ENCODE data around the gene USP10. TPM values are rescaled to one million over a fixed set of nuclear protein-coding genes. Genes with fewer than 3 reads are reported as not detected.

USP10 gene
- total and polyA plus RNA-seq, 2 donors (not counting 3 experiments of a cell fraction or from before 2014, with no cell fraction given): 84.0 to 115 TPM

- Histone ChIP-seq H3K9ac (replicated peaks; ENCODE audit: extremely low read depth, insufficient read depth, low read length) (no peak overlapping the region), H3K4me2 (ENCODE audit: insufficient read depth, low read length) (no peak overlapping the region), H3K27me3 (ENCODE audit: control insufficient read depth in 2 of 2, insufficient read depth in 2 of 2, low read length in 2 of 2) (no peaks in the 10 kb centered on the region), H3K27ac (ENCODE audit: insufficient read depth, low read depth, low read length) (no peak overlapping the region), H3K4me1 (ENCODE audit: control insufficient read depth, extremely low read depth, insufficient read depth, low read length) (peaks cover 12% of the 10 kb centered on the region), H3K79me2 (ENCODE audit: control insufficient read depth, insufficient read depth, low read length) (peaks cover 90% of the 10 kb centered on the region), H4K20me1 (replicated peaks; ENCODE audit: control insufficient read depth, extremely low read depth, insufficient read depth, low read length) (peaks cover 7% of the 10 kb centered on the region), H3K4me3 (replicated peaks in 1 of 3; ENCODE audit: insufficient read depth in 1 of 3, low read depth in 1 of 3, low read length in 3 of 3) (no peak overlapping the region), H3K9me3 (replicated peaks; ENCODE audit: control insufficient read depth, insufficient read depth, low read length) (no peaks in the 10 kb centered on the region), H3K36me3 (ENCODE audit: control insufficient read depth in 2 of 2, extremely low read depth in 1 of 2, insufficient read depth in 2 of 2, low read length in 2 of 2) (no peaks in the 10 kb centered on the region), H3K9me1 (replicated peaks; ENCODE audit: control insufficient read depth, extremely low read depth, insufficient read depth, low read length) (no peaks in the 10 kb centered on the region), H2AFZ (ENCODE audit: low read depth, low read length) (no peak overlapping the region)
- POLR2A ChIA-PET: no interaction called here
- dilution Hi-C loops (cut with MboI; ENCODE audit: extremely low pct_ligation_motif_present, low sequenced_read_pairs) (no loop called here), intact Hi-C loops (cut with micrococcal nuclease) (no loop called here)
- CTCF ChIA-PET: interaction anchor here (1.1 to 4.8 kb wide), 6 partner anchors 13 to 82 kb away, joined by 4 to 38 read pairs (median 6); no protein-coding TSS in a partner anchor
- DNase-seq (ENCODE audit: low read depth, low spot score): no peak
- no peak for FAIRE-seq
- no TSS peak for BruUV-seq (replicated peaks)
- TF ChIP-seq POLR2A (IDR thresholded peaks at IDR 0.05; ENCODE audit: low read depth, low read length) (no peak), FOS (IDR thresholded peaks at IDR 0.05; ENCODE audit: borderline replicate concordance, insufficient read depth, low read length) (no peak), POLR2AphosphoS5 (IDR thresholded peaks at IDR 0.05; ENCODE audit: insufficient read depth, low read depth, low read length) (no peak), MAX (IDR thresholded peaks at IDR 0.05; ENCODE audit: insufficient read depth, insufficient read length) (no peak), GATA2 (IDR thresholded peaks at IDR 0.05; ENCODE audit: insufficient read depth, insufficient read length, low read depth, low read length) (no peak), EZH2 (IDR thresholded peaks at IDR 0.05; ENCODE audit: borderline replicate concordance, low read depth, low read length, severe bottlenecking) (no peak), JUN (IDR thresholded peaks at IDR 0.05; ENCODE audit: borderline replicate concordance, insufficient read depth, insufficient read length, low read depth) (no peak), CTCF (IDR thresholded peaks at IDR 0.05; ENCODE audit: extremely low read depth in 1 of 2, insufficient read depth in 1 of 2, low read depth in 1 of 2, low read length in 2 of 2) (no peak), MYC (IDR thresholded peaks at IDR 0.05; ENCODE audit: low read depth, low read length) (no peak)
Observed at GRCh38 chr16:84704253-84704652, 4.5 kb downstream of the USP10 start.

Measured in endothelial cell of umbilical vein (primary cell).